ENCODE results near the gene RFTN2. TPM values are rescaled to one million over a fixed set of nuclear protein-coding genes. Genes with fewer than 3 reads are reported as not detected.
"Not testable (repeated sequence)": the region's sequence is repeated elsewhere in the genome, so short reads cannot be mapped to it uniquely, and the experiment has no call there.

The RFTN2 gene
- total and polyA plus RNA-seq, 9 of the 15 experiments (the other 6 are each of a cell fraction or from before 2014, with no cell fraction given), result 0.01 to 0.11 (median 0.04) TPM; not detected in 6

DNA sequence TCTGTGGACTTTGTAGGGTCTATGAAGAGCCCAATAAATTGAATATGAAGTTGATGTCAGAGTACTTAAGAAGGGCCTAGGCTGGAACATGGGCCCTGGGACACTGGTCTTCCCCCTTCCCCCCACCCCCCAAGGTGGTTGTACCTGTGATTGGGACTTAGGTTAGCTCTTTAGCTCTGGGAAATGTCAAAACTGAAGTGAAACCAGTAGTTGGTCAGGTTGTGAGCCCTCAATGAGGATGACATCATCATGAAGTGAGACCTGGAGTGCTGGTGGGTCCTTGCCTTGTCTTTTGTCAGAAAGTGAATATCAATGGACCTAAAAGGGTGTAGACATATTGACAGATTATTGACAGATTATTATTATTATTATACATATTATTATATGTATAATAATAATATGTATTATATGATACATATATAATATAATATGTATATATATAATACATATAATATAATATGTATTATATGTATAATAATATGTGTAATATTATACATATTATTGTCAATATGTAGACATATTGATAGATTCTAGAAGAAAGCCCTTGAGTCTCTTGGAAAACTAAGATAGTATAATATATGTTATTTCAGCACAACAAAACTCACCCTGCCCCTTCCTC, 35.1 kb upstream of the RFTN2 start (continued):
- TF ChIP-seq, protein P1, sequence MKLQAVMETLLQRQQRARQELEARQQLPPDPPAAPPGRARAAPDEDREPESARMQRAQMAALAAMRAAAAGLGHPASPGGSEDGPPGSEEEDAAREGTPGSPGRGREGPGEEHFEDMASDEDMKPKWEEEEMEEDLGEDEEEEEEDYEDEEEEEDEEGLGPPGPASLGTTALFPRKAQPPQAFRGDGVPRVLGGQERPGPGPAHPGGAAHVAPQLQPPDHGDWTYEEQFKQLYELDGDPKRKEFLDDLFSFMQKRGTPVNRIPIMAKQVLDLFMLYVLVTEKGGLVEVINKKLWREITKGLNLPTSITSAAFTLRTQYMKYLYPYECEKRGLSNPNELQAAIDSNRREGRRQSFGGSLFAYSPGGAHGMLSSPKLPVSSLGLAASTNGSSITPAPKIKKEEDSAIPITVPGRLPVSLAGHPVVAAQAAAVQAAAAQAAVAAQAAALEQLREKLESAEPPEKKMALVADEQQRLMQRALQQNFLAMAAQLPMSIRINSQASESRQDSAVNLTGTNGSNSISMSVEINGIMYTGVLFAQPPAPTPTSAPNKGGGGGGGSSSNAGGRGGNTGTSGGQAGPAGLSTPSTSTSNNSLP (IDR thresholded peaks at IDR 0.05; ENCODE audit: borderline replicate concordance, low read depth, low read length), result no peak
- TF ChIP-seq, protein P2, sequence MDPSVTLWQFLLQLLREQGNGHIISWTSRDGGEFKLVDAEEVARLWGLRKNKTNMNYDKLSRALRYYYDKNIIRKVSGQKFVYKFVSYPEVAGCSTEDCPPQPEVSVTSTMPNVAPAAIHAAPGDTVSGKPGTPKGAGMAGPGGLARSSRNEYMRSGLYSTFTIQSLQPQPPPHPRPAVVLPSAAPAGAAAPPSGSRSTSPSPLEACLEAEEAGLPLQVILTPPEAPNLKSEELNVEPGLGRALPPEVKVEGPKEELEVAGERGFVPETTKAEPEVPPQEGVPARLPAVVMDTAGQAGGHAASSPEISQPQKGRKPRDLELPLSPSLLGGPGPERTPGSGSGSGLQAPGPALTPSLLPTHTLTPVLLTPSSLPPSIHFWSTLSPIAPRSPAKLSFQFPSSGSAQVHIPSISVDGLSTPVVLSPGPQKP (CRISPR knock-in tag; IDR thresholded peaks at IDR 0.05), result no peak
- TF ChIP-seq POLR2AphosphoS2 (IDR thresholded peaks at IDR 0.05; ENCODE audit: low read length), result no peak

DNA sequence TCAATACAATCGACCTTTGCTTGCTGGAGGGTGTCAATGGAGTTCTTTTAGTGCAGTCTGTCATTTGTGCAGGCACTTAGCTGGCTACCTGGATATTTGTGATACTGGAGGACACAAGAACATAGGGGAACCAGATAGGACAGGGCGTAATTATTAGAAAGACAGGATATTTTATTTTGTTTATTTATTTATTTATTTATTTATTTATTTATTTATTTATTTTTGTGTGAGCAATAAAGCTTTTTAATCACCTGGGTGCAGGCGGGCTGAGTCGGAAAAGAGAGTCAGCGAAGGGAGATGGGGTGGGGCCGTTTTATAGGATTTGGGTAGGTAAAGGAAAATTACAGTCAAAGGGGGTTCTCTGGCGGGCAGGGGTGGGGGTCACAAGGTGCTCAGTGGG, 33.8 kb upstream of the RFTN2 start:
- DNase-seq (ENCODE audit: extremely low read depth in 1 of 4, low spot score in 3 of 4); H3K27ac ChIP-seq (ENCODE audit: extremely low read depth, low read depth, low read length); H3K9ac ChIP-seq (ENCODE audit: insufficient read depth in 1 of 2, low read depth in 2 of 2, low read length in 2 of 2); BruUV-seq (replicated peaks); in situ Hi-C loops (cut with MboI); CTCF ChIA-PET (ENCODE audit: low intra/inter-chr PET ratio); FAIRE-seq; H3K9me3 ChIP-seq (replicated peaks; ENCODE audit: control insufficient read depth, insufficient read depth, low read depth, low read length); H3K27me3 ChIP-seq (ENCODE audit: control insufficient read depth in 2 of 2, insufficient read depth in 2 of 2, low read length in 2 of 2); ATAC-seq; H2AFZ ChIP-seq (ENCODE audit: low read depth, low read length); H3K9me1 ChIP-seq (ENCODE audit: control insufficient read depth, insufficient read depth, low read length): not testable (repeated sequence)
- intact Hi-C loops (cut with micrococcal nuclease), result loop anchor here (5.0 to 10.0 kb wide), 4 partner anchors 212 to 426 kb away; partner anchors contain the start of gene HSPD1
- Histone ChIP-seq H3K4me2 (ENCODE audit: insufficient read depth, low read length) (peak overlapping the region; percentile 60), H3K4me1 (replicated peaks in 1 of 2; ENCODE audit: control insufficient read depth in 2 of 2, insufficient read depth in 2 of 2, low read length in 2 of 2) (peaks cover 5 to 12% of the 10 kb centered on the region in 2 experiments; a peak in 4 of 5 replicates), H4K20me1 (replicated peaks; ENCODE audit: control insufficient read depth, insufficient read depth, low read length) (peaks cover 14% of the 10 kb centered on the region), H3K36me3 (ENCODE audit: control insufficient read depth, insufficient read depth, low read length) (peaks cover 56% of the 10 kb centered on the region), H3K4me3 (0 out of 2 replicates have a peak overlapping the region, but pooled peaks have one; percentile 4), H3K79me2 (ENCODE audit: control insufficient read depth, insufficient read depth, low read length) (peaks cover 62% of the 10 kb centered on the region)
- POLR2A ChIA-PET, result interaction anchor here (0.5 kb wide), 1 partner anchor 260 kb away, joined by 4 read pairs; no protein-coding TSS in a partner anchor
- WGBS (ENCODE audit: insufficient coverage, low coverage, missing lambda C conversion rate), result 76% methylated on average over 7 of the region's 7 CpGs

Measured in K562 (cell line).